HEK293 (cell line): Measurements from ENCODE around the gene GPR107.

Source experiments
- TF ChIP-seq, protein P1 (sequence below): fragments of 450-650 bp; formaldehyde crosslinking; IDR thresholded peaks from 2 replicates; pipeline ENCODE4 v1.5.1; 2016; ENCODE audit warnings: missing biosample characterization, missing genetic modification characterization
- TF ChIP-seq, protein P2 (sequence below): fragments of 450-650 bp; formaldehyde crosslinking; conservative IDR thresholded peaks from 2 replicates; pipeline ENCODE4 v1.5.1; 2016; ENCODE audit warnings: low read depth, missing biosample characterization, missing genetic modification characterization

DNA sequence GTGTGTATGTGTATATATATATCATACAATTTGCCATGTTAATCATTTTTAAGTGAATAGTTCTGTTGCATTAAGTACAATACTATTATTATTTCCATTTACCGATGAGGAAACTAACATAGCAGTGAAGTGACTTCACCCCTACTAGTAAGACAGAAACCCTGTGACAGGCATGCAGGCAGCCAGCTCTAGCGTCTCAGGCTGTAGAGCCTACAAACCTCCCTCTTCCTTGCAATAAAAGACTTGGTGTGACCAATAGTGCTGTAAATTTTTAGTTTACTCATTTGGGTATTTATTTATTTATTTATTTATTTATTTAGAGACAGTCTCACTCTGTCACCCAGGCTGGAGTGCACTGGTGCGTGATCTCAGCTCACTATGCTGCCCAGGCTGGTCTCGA is 35.4 kb upstream of the GPR107 start:
- TF ChIP-seq, protein P1, sequence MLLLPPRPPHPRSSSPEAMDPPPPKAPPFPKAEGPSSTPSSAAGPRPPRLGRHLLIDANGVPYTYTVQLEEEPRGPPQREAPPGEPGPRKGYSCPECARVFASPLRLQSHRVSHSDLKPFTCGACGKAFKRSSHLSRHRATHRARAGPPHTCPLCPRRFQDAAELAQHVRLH (tag by site-specific recombination): no peak
- TF ChIP-seq, protein P2, sequence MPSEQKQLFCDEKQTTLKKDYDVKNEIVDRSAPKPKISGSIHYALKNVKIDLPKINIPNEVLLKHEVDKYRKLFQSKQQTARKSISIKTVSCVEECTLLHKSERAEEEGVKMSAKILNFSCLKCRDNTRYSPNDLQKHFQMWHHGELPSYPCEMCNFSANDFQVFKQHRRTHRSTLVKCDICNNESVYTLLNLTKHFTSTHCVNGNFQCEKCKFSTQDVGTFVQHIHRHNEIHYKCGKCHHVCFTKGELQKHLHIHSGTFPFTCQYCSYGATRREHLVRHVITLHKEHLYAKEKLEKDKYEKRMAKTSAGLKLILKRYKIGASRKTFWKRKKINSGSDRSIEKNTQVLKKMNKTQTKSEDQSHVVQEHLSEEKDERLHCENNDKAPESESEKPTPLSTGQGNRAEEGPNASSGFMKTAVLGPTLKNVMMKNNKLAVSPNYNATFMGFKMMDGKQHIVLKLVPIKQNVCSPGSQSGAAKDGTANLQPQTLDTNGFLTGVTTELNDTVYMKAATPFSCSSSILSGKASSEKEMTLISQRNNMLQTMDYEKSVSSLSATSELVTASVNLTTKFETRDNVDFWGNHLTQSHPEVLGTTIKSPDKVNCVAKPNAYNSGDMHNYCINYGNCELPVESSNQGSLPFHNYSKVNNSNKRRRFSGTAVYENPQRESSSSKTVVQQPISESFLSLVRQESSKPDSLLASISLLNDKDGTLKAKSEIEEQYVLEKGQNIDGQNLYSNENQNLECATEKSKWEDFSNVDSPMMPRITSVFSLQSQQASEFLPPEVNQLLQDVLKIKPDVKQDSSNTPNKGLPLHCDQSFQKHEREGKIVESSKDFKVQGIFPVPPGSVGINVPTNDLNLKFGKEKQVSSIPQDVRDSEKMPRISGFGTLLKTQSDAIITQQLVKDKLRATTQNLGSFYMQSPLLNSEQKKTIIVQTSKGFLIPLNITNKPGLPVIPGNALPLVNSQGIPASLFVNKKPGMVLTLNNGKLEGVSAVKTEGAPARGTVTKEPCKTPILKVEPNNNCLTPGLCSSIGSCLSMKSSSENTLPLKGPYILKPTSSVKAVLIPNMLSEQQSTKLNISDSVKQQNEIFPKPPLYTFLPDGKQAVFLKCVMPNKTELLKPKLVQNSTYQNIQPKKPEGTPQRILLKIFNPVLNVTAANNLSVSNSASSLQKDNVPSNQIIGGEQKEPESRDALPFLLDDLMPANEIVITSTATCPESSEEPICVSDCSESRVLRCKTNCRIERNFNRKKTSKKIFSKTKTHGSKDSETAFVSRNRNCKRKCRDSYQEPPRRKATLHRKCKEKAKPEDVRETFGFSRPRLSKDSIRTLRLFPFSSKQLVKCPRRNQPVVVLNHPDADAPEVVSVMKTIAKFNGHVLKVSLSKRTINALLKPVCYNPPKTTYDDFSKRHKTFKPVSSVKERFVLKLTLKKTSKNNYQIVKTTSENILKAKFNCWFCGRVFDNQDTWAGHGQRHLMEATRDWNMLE: no peak
